ENCODE results near the gene GAS2.
A peak's percentile ranks its signal among the peaks of the same experiment; 100 is the strongest.

Gene GAS2

GRCh38 chr11:22787551-22788162, 121.2 kb downstream of the GAS2 start:
- H3K27ac ChIP-seq (ENCODE audit: extremely low read depth, low read depth, low read length), result no peak overlapping the region
- H3K9me3 ChIP-seq (ENCODE audit: control insufficient read depth, insufficient read depth, low read depth, low read length), result no peaks in the 10 kb centered on the region
- no peaks in the 10 kb centered on the region for H3K4me1 ChIP-seq (ENCODE audit: control insufficient read depth, insufficient read depth, low read length)
- no peaks in the 10 kb centered on the region for H3K36me3 ChIP-seq (ENCODE audit: control insufficient read depth in 2 of 2, insufficient read depth in 1 of 2, low read length in 2 of 2)
- H3K4me3 ChIP-seq (ENCODE audit: low read depth, low read length), result no peak overlapping the region
- POLR2A ChIA-PET, result no interaction called here
- CTCF ChIA-PET, result interaction anchor here (0.6 to 3.9 kb wide), 53 partner anchors 9 to 962 kb away, joined by 3 to 51 read pairs (median 4); partner anchors contain the start of genes FANCF, GAS2 and SVIP
- TF ChIP-seq ZNF837 (tag by site-specific recombination; IDR thresholded peaks at IDR 0.05) (no peak), ZNF660 (tag by site-specific recombination; IDR thresholded peaks at IDR 0.05) (no peak), ZNF302 (tag by site-specific recombination; IDR thresholded peaks at IDR 0.05; ENCODE audit: low read depth) (no peak), SALL2 (tag by site-specific recombination; IDR thresholded peaks at IDR 0.05; ENCODE audit: borderline replicate concordance) (no peak), ZNF654 (tag by site-specific recombination; IDR thresholded peaks at IDR 0.05; ENCODE audit: low read depth) (peak; percentile 70), ZNF324 (tag by site-specific recombination; IDR thresholded peaks at IDR 0.05) (no peak), ZNF670 (tag by site-specific recombination; IDR thresholded peaks at IDR 0.05; ENCODE audit: low read depth) (no peak), ZFHX2 (tag by site-specific recombination; conservative IDR thresholded peaks at IDR 0.05) (0 out of 2 replicates have a peak, but pooled peaks have one; percentile 9)

GRCh38 chr11:22792497-22792896, 126.1 kb downstream of the GAS2 start:
- POLR2A ChIA-PET, result no interaction called here
- H3K9me3 ChIP-seq (ENCODE audit: control insufficient read depth, insufficient read depth, low read depth, low read length), result no peaks in the 10 kb centered on the region
- H3K4me3 ChIP-seq (ENCODE audit: low read depth, low read length), result no peak overlapping the region
- CTCF ChIA-PET, result interaction anchor here (1.2 to 1.4 kb wide), 3 partner anchors 121 to 460 kb away, joined by 3 read pairs; no protein-coding TSS in a partner anchor
- H3K27ac ChIP-seq (ENCODE audit: extremely low read depth, low read depth, low read length), result no peak overlapping the region
- H3K36me3 ChIP-seq (ENCODE audit: control insufficient read depth in 2 of 2, insufficient read depth in 1 of 2, low read length in 2 of 2), result no peaks in the 10 kb centered on the region
- H3K4me1 ChIP-seq (ENCODE audit: control insufficient read depth, insufficient read depth, low read length), result no peaks in the 10 kb centered on the region
- TF ChIP-seq ZNF623 (tag by site-specific recombination; IDR thresholded peaks at IDR 0.05) (no peak), ZFP3 (tag by site-specific recombination; IDR thresholded peaks at IDR 0.05; ENCODE audit: low read depth) (no peak), ZSCAN5A (tag by site-specific recombination; IDR thresholded peaks at IDR 0.05) (no peak), GLI2 (tag by site-specific recombination; IDR thresholded peaks at IDR 0.05; ENCODE audit: borderline replicate concordance, low read depth) (no peak), ZNF24 (tag by site-specific recombination; IDR thresholded peaks at IDR 0.05) (no peak), ZNF311 (tag by site-specific recombination; IDR thresholded peaks at IDR 0.05; ENCODE audit: borderline replicate concordance) (no peak)

GRCh38 chr11:22795914-22796313, 129.5 kb downstream of the GAS2 start:
- POLR2A ChIA-PET, result no interaction called here
- Histone ChIP-seq H3K4me3 (ENCODE audit: low read depth, low read length) (no peak overlapping the region), H3K4me1 (ENCODE audit: control insufficient read depth, insufficient read depth, low read length) (no peaks in the 10 kb centered on the region), H3K27ac (ENCODE audit: extremely low read depth, low read depth, low read length) (no peak overlapping the region), H3K9me3 (ENCODE audit: control insufficient read depth, insufficient read depth, low read depth, low read length) (no peaks in the 10 kb centered on the region), H3K36me3 (ENCODE audit: control insufficient read depth in 2 of 2, insufficient read depth in 1 of 2, low read length in 2 of 2) (no peaks in the 10 kb centered on the region)
- TF ChIP-seq ZNF488 (tag by site-specific recombination; IDR thresholded peaks at IDR 0.05) (no peak), KLF1 (tag by site-specific recombination; IDR thresholded peaks at IDR 0.05) (no peak), ZNF16 (tag by site-specific recombination; IDR thresholded peaks at IDR 0.05; ENCODE audit: low read depth) (no peak), ZNF707 (tag by site-specific recombination; IDR thresholded peaks at IDR 0.05) (no peak), ZNF544 (tag by site-specific recombination; IDR thresholded peaks at IDR 0.05) (no peak), ZNF133 (tag by site-specific recombination; IDR thresholded peaks at IDR 0.05) (no peak), HOXD13 (CRISPR knock-in tag; IDR thresholded peaks at IDR 0.05; ENCODE audit: borderline replicate concordance) (no peak), ZBTB1 (tag by site-specific recombination; IDR thresholded peaks at IDR 0.05) (no peak), SP7 (tag by site-specific recombination; IDR thresholded peaks at IDR 0.05) (no peak), PRDM2 (tag by site-specific recombination; IDR thresholded peaks at IDR 0.05; ENCODE audit: borderline replicate concordance) (no peak), KLF9 (tag by site-specific recombination; IDR thresholded peaks at IDR 0.05; ENCODE audit: low read depth) (no peak)
- CTCF ChIA-PET, result no interaction called here
